HG03432 (cell line): ENCODE data around the gene C1S.
"Not testable (repeated sequence)": the region's sequence is repeated elsewhere in the genome, so short reads cannot be mapped to it uniquely, and the experiment has no call there.

ENCODE experiments used
- ATAC-seq: cut with Tn5 transposase; IDR thresholded peaks from one replicate; pipeline ENCODE4 v1.9.1; 2021; ENCODE audit warnings: mild to moderate bottlenecking, moderate library complexity; ENCODE audit not compliant: unreplicated experiment

Gene C1S

GRCh38 chr12:7060353-7060954 is at the start of gene C1S:
C1S (plus strand) TSS chr12:7060718; CDS start chr12:7061913, 1,195 bp downstream.
- no peak for ATAC-seq

GRCh38 chr12:7011398-7011797 is 49.1 kb upstream of the C1S start:
- ATAC-seq, result not testable (repeated sequence)

- no peak for ATAC-seq
Measured at GRCh38 chr12:7012024-7012607, 48.4 kb upstream of the C1S start.

GRCh38 chr12:7013101-7013500 is 47.4 kb upstream of the C1S start:
- ATAC-seq, result no peak

GRCh38 chr12:7015555-7016370 is 44.8 kb upstream of the C1S start:
- ATAC-seq, result no peak

- no peak for ATAC-seq
Measured at GRCh38 chr12:7016958-7017571, 43.5 kb upstream of the C1S start.

- ATAC-seq, result peak; percentile 34
Measured at GRCh38 chr12:7017870-7018349, 42.6 kb upstream of the C1S start.

- peak; percentile 92 for ATAC-seq
Measured at GRCh38 chr12:7018350-7019042, 42.0 kb upstream of the C1S start, which contains the start of gene LPCAT3. LPCAT3 (minus strand) TSS chr12:7018476; CDS start chr12:7018424, 52 bp downstream.

GRCh38 chr12:7019043-7019569 is 41.4 kb upstream of the C1S start:
- no peak for ATAC-seq

GRCh38 chr12:7021956-7022355 is 38.6 kb upstream of the C1S start:
- ATAC-seq, result no peak

GRCh38 chr12:7023114-7023513 is 37.4 kb upstream of the C1S start:
- no peak for ATAC-seq

GRCh38 chr12:7026854-7027253 is 33.7 kb upstream of the C1S start:
- ATAC-seq, result no peak

- ATAC-seq, result no peak
Measured at GRCh38 chr12:7031306-7031705, 29.2 kb upstream of the C1S start.

- no peak for ATAC-seq
Measured at GRCh38 chr12:7032990-7033389, 27.5 kb upstream of the C1S start.

- no peak for ATAC-seq
Measured at GRCh38 chr12:7034464-7034863, 26.1 kb upstream of the C1S start.

GRCh38 chr12:7035463-7035862 is 25.1 kb upstream of the C1S start:
- ATAC-seq, result no peak

- not testable (repeated sequence) for ATAC-seq
Measured at GRCh38 chr12:7037411-7037810, 23.1 kb upstream of the C1S start.

- ATAC-seq, result no peak
Measured at GRCh38 chr12:7038591-7038990, 21.9 kb upstream of the C1S start.

GRCh38 chr12:7039403-7039802 is 21.1 kb upstream of the C1S start:
- ATAC-seq, result no peak

GRCh38 chr12:7042842-7043241 is 17.7 kb upstream of the C1S start:
- no peak for ATAC-seq

GRCh38 chr12:7045913-7046312 is 14.6 kb upstream of the C1S start:
- no peak for ATAC-seq
